ENCODE measurements around the gene MYADML2. TPM values are rescaled to one million over a fixed set of nuclear protein-coding genes. Genes with fewer than 3 reads are reported as not detected.

MYADML2 gene
- total and polyA plus RNA-seq, 10 of the 15 experiments (the other 5 are each of a cell fraction or from before 2014, with no cell fraction given): not detected

DNA sequence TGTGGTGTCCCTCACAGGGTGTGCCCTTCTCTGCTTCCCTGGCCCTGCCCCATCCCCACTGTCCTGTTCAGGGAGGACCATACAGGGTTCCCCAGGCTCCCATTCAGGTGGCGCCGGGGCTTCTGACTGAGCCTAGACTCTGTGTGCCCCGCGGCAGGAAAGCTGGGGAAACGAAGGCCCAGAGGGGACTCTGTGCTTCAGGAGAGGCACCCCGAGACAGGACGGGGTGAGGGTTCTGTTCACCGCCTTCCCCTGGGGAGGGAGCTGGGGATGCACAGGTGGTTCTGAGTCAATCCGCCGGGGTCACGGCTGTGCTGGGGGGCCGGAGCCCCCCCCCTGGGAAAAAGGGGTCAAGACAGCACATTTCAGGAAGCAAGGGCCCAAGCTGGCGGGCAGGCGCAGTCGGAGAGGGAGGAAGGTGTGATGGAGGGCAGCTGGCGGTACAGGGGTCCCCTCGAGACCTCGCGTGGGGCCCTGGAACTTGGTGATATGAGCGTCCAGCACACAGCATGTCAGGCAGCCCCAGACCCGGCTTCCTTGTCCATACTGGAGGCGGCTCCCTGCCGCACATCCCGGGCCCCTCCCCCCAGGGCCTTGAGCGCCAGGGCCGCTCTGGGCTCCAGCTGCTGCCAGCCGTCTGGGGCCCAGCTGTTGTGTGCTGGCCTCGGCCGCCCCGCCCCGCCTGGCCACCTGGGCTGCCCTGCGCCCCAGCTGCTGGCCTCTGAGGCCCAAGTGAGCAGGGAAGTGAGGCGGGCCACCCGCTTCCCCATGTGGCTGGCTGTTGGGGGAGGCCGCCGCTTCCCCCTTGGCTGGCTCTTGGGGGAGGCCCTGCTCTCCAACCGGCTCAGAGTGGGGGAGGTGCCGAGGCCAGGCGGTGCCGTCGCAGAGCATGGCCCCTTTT is 19.6 kb upstream of the MYADML2 start (continued):
- no peak for TF ChIP-seq CUX1 (IDR thresholded peaks at IDR 0.05; ENCODE audit: insufficient replicate concordance, low read depth, low read length)
- no peak for TF ChIP-seq HDGF (IDR thresholded peaks at IDR 0.05)
- no peak for TF ChIP-seq PBX3 (IDR thresholded peaks at IDR 0.05; ENCODE audit: insufficient replicate concordance, low read depth, low read length)
- TF ChIP-seq ZBED1 (IDR thresholded peaks at IDR 0.05; ENCODE audit: borderline replicate concordance): no peak
- no peak for TF ChIP-seq ZNF274 (IDR thresholded peaks at IDR 0.05; ENCODE audit: insufficient read depth, insufficient read length)

All from GM12878 (cell line).